H9 (cell line): Measurements from ENCODE around the gene STK25. TPM values are rescaled to one million over a fixed set of nuclear protein-coding genes. Genes with fewer than 3 reads are reported as not detected.

Experiments used
- DNase-seq: peaks from one replicate; pipeline ENCODE4 v3.0.0-alpha.2; 2017
- H2AFZ ChIP-seq: one replicate; pipeline ENCODE4 v1.6.1; 2013; ENCODE audit warnings: mild to moderate bottlenecking, low read length, control low read depth, moderate library complexity
- H2AK5ac ChIP-seq: 2 replicates; pipeline ENCODE4 v1.6.1; 2013; ENCODE audit warnings: low read length, control low read depth, mixed read lengths; ENCODE audit not compliant: insufficient read length
- H2BK120ac ChIP-seq: one replicate; pipeline ENCODE4 v1.6.1; 2013; ENCODE audit warnings: low read depth, mild to moderate bottlenecking, low read length, control low read depth, inconsistent platforms; ENCODE audit not compliant: poor library complexity, severe bottlenecking
- H2BK12ac ChIP-seq: 2 replicates; pipeline ENCODE4 v1.6.1; 2013; ENCODE audit warnings: low read length, control low read depth, mixed read lengths, low read depth; ENCODE audit not compliant: insufficient read length
- H2BK15ac ChIP-seq: 2 replicates; pipeline ENCODE4 v1.6.1; 2013; ENCODE audit warnings: low read depth, low read length, control low read depth
- H2BK20ac ChIP-seq: one replicate; pipeline ENCODE4 v1.6.1; 2013; ENCODE audit warnings: low read depth, mild to moderate bottlenecking, low read length, control low read depth, inconsistent platforms; ENCODE audit not compliant: poor library complexity, severe bottlenecking
- H2BK5ac ChIP-seq: 2 replicates; pipeline ENCODE4 v1.6.1; 2013; ENCODE audit warnings: low read length, control low read depth, mixed read lengths; ENCODE audit not compliant: insufficient read length
- H3K14ac ChIP-seq: 2 replicates; pipeline ENCODE4 v1.6.1; 2013; ENCODE audit warnings: low read length, control low read depth; ENCODE audit not compliant: insufficient read depth
- H3K18ac ChIP-seq: 2 replicates; pipeline ENCODE4 v1.6.1; 2013; ENCODE audit warnings: low read depth, mild to moderate bottlenecking, mixed read lengths, low read length, control low read depth; ENCODE audit not compliant: insufficient read length
- H3K23ac ChIP-seq: 2 replicates; pipeline ENCODE4 v1.6.1; 2013; ENCODE audit warnings: low read length, control low read depth, mixed read lengths, low read depth; ENCODE audit not compliant: insufficient read length
- H3K23me2 ChIP-seq: 2 replicates; pipeline ENCODE4 v1.6.1; 2013; ENCODE audit warnings: low read depth, mild to moderate bottlenecking, mixed read lengths, low read length, control low read depth; ENCODE audit not compliant: insufficient read length, poor library complexity, severe bottlenecking
- H3K27ac ChIP-seq: 2 replicates; pipeline ENCODE4 v1.5.1; 2013; ENCODE audit warnings: low read length, control low read depth, mixed read lengths, low read depth; ENCODE audit not compliant: insufficient read length
- H3K27me3 ChIP-seq: 2 replicates; pipeline ENCODE4 v1.6.1; 2013; ENCODE audit warnings: low read length, control low read depth, inconsistent platforms; ENCODE audit not compliant: insufficient read depth
- H3K4ac ChIP-seq: 2 replicates; pipeline ENCODE4 v1.6.1; 2013; ENCODE audit warnings: low read depth, mild to moderate bottlenecking, control low read depth, inconsistent platforms, low read length, moderate library complexity
- H3K4me1 ChIP-seq: 2 replicates; pipeline ENCODE4 v1.6.1; 2013; ENCODE audit warnings: low read length, control low read depth, inconsistent platforms; ENCODE audit not compliant: insufficient read depth
- H3K4me2 ChIP-seq: 2 replicates; pipeline ENCODE4 v1.6.1; 2013; ENCODE audit warnings: low read length, control low read depth, mixed read lengths; ENCODE audit not compliant: insufficient read length, insufficient read depth
- H3K56ac ChIP-seq: 2 replicates; pipeline ENCODE4 v1.6.1; 2013; ENCODE audit warnings: low read depth, mild to moderate bottlenecking, mixed read lengths, low read length, control low read depth; ENCODE audit not compliant: insufficient read length
- H3K79me1 ChIP-seq: 2 replicates; pipeline ENCODE4 v1.6.1; 2013; ENCODE audit warnings: low read depth, mild to moderate bottlenecking, moderate library complexity, low read length, control low read depth, inconsistent platforms; ENCODE audit not compliant: insufficient read depth, poor library complexity, severe bottlenecking
- H3K79me2 ChIP-seq: 2 replicates; pipeline ENCODE4 v1.6.1; 2013; ENCODE audit warnings: low read length, control low read depth, inconsistent platforms; ENCODE audit not compliant: insufficient read depth
- H3K9ac ChIP-seq: 2 replicates; pipeline ENCODE4 v1.6.1; 2013; ENCODE audit warnings: low read length, control low read depth, mixed read lengths; ENCODE audit not compliant: insufficient read length; ENCODE audit errors: extremely low read depth
- H3K9me3 ChIP-seq: one replicate; pipeline ENCODE4 v1.6.1; 2013; ENCODE audit warnings: low read depth, low read length, inconsistent platforms; ENCODE audit not compliant: control insufficient read depth
- H3T11ph ChIP-seq: one replicate; pipeline ENCODE4 v1.6.1; 2013; ENCODE audit warnings: mild to moderate bottlenecking, low read length, control low read depth, inconsistent platforms
- H4K20me1 ChIP-seq: one replicate; pipeline ENCODE4 v1.6.1; 2013; ENCODE audit not compliant: control insufficient read depth, insufficient read length, insufficient read depth
- H4K5ac ChIP-seq: 2 replicates; pipeline ENCODE4 v1.6.1; 2013; ENCODE audit warnings: low read depth, mild to moderate bottlenecking, mixed read lengths, low read length, control low read depth; ENCODE audit not compliant: insufficient read length
- H4K8ac ChIP-seq: replicated peaks from 2 replicates; pipeline ENCODE4 v1.6.1; 2013; ENCODE audit warnings: low read length, control low read depth, mixed read lengths, low read depth; ENCODE audit not compliant: insufficient read length
- H4K91ac ChIP-seq: 2 replicates; pipeline ENCODE4 v1.6.1; 2013; ENCODE audit warnings: low read depth, mild to moderate bottlenecking, moderate library complexity, mixed read lengths, low read length, control low read depth; ENCODE audit not compliant: insufficient read length
- H3K27ac Mint-ChIP-seq, 3 experiments: 2 replicates in 2 of 3; 3 replicates in 1 of 3; pipeline ENCODE4 v1.8.0; 2020 to 2021; ENCODE audit warnings: mixed read lengths in 3 of 3, mild to moderate bottlenecking in 1 of 3, moderate library complexity in 1 of 3
- H3K27me3 Mint-ChIP-seq: 2 replicates; pipeline ENCODE4 v1.8.0; 2021; ENCODE audit warnings: low read depth, mild to moderate bottlenecking, moderate library complexity, mixed read lengths
- H3K36me3 Mint-ChIP-seq, 3 experiments: 2 replicates in 2 of 3; 3 replicates in 1 of 3; pipeline ENCODE4 v1.8.0; 2020 to 2021; ENCODE audit warnings: low read depth in 3 of 3, mixed read lengths in 3 of 3; ENCODE audit not compliant: insufficient read depth in 1 of 3
- H3K4me1 Mint-ChIP-seq, 2 experiments: 2 replicates each; pipeline ENCODE4 v1.8.0; 2020; ENCODE audit warnings: mixed read lengths in 2 of 2
- H3K4me3 Mint-ChIP-seq, 2 experiments: 2 replicates in 1 of 2; 3 replicates in 1 of 2; pipeline ENCODE4 v1.8.0; 2020 to 2021; ENCODE audit warnings: mild to moderate bottlenecking in 2 of 2, mixed read lengths in 2 of 2, moderate library complexity in 1 of 2
- H3K9me3 Mint-ChIP-seq, 2 experiments: 2 replicates in 1 of 2; 3 replicates in 1 of 2; pipeline ENCODE4 v1.8.0; 2020; ENCODE audit warnings: mild to moderate bottlenecking in 2 of 2, mixed read lengths in 2 of 2, moderate library complexity in 1 of 2
- CTCF ChIP-seq: fragments of 200-600 bp; sonication (generic); conservative IDR thresholded peaks from 3 replicates; pipeline ENCODE4 v1.8.0; 2021; ENCODE audit warnings: antibody characterized with exemption, mild to moderate bottlenecking
- WGBS: extraction: QIAGEN DNeasy Blood & Tissue Kit; methylation state at CpG from one replicate; pipeline ENCODE4 v1.1.7; 2013; ENCODE audit warnings: missing lambda C conversion rate, low lambda C conversion rate, mixed read lengths; ENCODE audit not compliant: insufficient read length; ENCODE audit errors: extremely low coverage; 5-methylcytosine and 5-hydroxymethylcytosine counted together
- total RNA-seq: library from RNA; stranded (reverse); gene quantifications from 2 replicates; pipeline ENCODE4 v1.2.1, GENCODE V29; 2021

STK25 gene
- total RNA-seq, 1 experiment from 2014 or later: 189 TPM

DNA sequence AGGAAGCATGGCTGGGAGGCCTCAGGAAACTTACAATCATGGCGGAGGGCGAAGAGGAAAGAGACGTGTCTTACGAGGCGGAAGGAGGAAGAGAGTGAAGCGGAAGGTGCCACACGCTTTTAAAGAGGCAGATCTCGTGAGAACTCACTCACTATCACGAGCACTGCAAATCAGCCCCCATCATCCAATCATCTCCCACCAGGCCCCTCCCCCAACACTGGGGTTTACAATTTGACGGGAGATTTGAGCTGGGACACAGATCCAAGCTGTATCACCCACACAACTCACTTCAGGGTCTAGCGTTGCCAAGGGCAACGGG is 45.1 kb upstream of the STK25 start:
- no peak overlapping the region for H4K5ac ChIP-seq
- H3T11ph ChIP-seq: no peak overlapping the region
- H3K14ac ChIP-seq: no peak overlapping the region; the same call in 1 of the 2 replicates
- no peak overlapping the region for H2BK5ac ChIP-seq
- H2AK5ac ChIP-seq: no peak overlapping the region
- H3K56ac ChIP-seq: no peak overlapping the region
- H3K9ac ChIP-seq: no peak overlapping the region
- H2BK20ac ChIP-seq: no peak overlapping the region
- H3K79me2 ChIP-seq: no peaks in the 10 kb centered on the region
- no peaks in the 10 kb centered on the region for H3K23me2 ChIP-seq
- Mint-ChIP-seq H3K36me3 (peaks cover 0 to 4% (median 3%) of the 10 kb centered on the region in 3 experiments; a peak in 3 of 7 replicates), H3K4me1 (peaks cover 17 to 22% of the 10 kb centered on the region in 2 experiments), H3K27ac (no peak overlapping the region), H3K9me3 (peaks cover 0 to 3% of the 10 kb centered on the region in 2 experiments; a peak in 2 of 5 replicates), H3K4me3 (no peak overlapping the region; a peak in 1 of 5 replicates), H3K27me3 (peaks cover 3% of the 10 kb centered on the region)
- no peak overlapping the region for H2BK12ac ChIP-seq
- H3K27ac ChIP-seq: no peak overlapping the region
- no peak overlapping the region for H3K4me2 ChIP-seq
- H3K79me1 ChIP-seq: no peaks in the 10 kb centered on the region
- H3K18ac ChIP-seq: no peak overlapping the region
- H3K4me1 ChIP-seq: peaks cover 5% of the 10 kb centered on the region; the same call in 1 of the 2 replicates
- H2BK15ac ChIP-seq: no peak overlapping the region
- H2AFZ ChIP-seq: no peak overlapping the region
- no peak overlapping the region for H2BK120ac ChIP-seq
- TF ChIP-seq CTCF: no peak
- H3K4ac ChIP-seq: no peak overlapping the region
- DNase-seq: no peak
- no peaks in the 10 kb centered on the region for H3K9me3 ChIP-seq
- no CpG with 5 or more reads among the region's 12 CpGs for WGBS
- no peak overlapping the region for H4K91ac ChIP-seq
- H3K23ac ChIP-seq: no peak overlapping the region
- H4K20me1 ChIP-seq: no peaks in the 10 kb centered on the region
- no peak overlapping the region for H4K8ac ChIP-seq
- H3K27me3 ChIP-seq: no peaks in the 10 kb centered on the region
